H1 (cell line): Measurements from ENCODE around the gene PNMA6E. TPM values are rescaled to one million over a fixed set of nuclear protein-coding genes. Genes with fewer than 3 reads are reported as not detected.

Source experiments
- CTCF ChIA-PET: fragments of 300-600 bp; sonication (Branson Sonifier 250); formaldehyde crosslinking; loops from one replicate; lab custom pipeline; 2021; ENCODE audit not compliant: partially characterized antibody; lab: Charles Lee
- POLR2A ChIA-PET: fragments of 300-600 bp; sonication (Branson Sonifier 250); formaldehyde crosslinking; loops from one replicate; lab custom pipeline; 2021; ENCODE audit warnings: inconsistent platforms; ENCODE audit not compliant: partially characterized antibody; lab: Charles Lee
- DNase-seq, 2 experiments: peaks; one replicate each; pipeline versions ENCODE4 v3.0.0 to v3.0.0-alpha.2; 2010 to 2022; ENCODE audit warnings: low spot score in 2 of 2, low read depth in 1 of 2, mixed read lengths in 1 of 2
- FAIRE-seq: peaks from 2 replicates; lab custom pipeline; 2011; peaks lifted over from hg19 to GRCh38; lab: Jason Lieb, UNC
- H2AFZ ChIP-seq: 2 replicates; pipeline ENCODE4 v1.8.1; 2012; ENCODE audit warnings: low read length, inconsistent platforms
- H2AK5ac ChIP-seq: 2 replicates; pipeline ENCODE4 v1.6.1; 2013; ENCODE audit warnings: low read depth, low read length
- H2BK120ac ChIP-seq: replicated peaks from 2 replicates; pipeline ENCODE3; 2013; ENCODE audit warnings: low read depth, low read length, inconsistent platforms
- H2BK12ac ChIP-seq: 2 replicates; pipeline ENCODE4 v1.6.1; 2013; ENCODE audit warnings: low read depth, low read length
- H2BK15ac ChIP-seq: 2 replicates; pipeline ENCODE4 v1.6.1; 2013; ENCODE audit warnings: low read length
- H2BK20ac ChIP-seq: 2 replicates; pipeline ENCODE4 v1.6.1; 2013; ENCODE audit warnings: low read length
- H2BK5ac ChIP-seq: 2 replicates; pipeline ENCODE4 v1.6.1; 2013; ENCODE audit warnings: low read depth, low read length
- H3K14ac ChIP-seq: 2 replicates; pipeline ENCODE4 v1.6.1; 2013; ENCODE audit warnings: inconsistent platforms; ENCODE audit not compliant: insufficient read length
- H3K18ac ChIP-seq: 2 replicates; pipeline ENCODE4 v1.6.1; 2013; ENCODE audit warnings: low read length; ENCODE audit errors: extremely low read depth
- H3K23ac ChIP-seq: 2 replicates; pipeline ENCODE4 v1.6.1; 2013; ENCODE audit warnings: inconsistent platforms; ENCODE audit not compliant: insufficient read length
- H3K23me2 ChIP-seq: 2 replicates; pipeline ENCODE4 v1.6.1; 2013; ENCODE audit warnings: low read depth, low read length
- H3K27ac ChIP-seq: 2 replicates; pipeline ENCODE4 v1.6.1; 2011; ENCODE audit warnings: low read depth, low read length, inconsistent platforms
- H3K27me3 ChIP-seq, 4 experiments: replicated peaks in 1 of 4; 1 replicate in 1 of 4; 2 replicates in 3 of 4; pipeline versions ENCODE4 v1.6.1 to v1.8.1; 2011 to 2013; ENCODE audit warnings: low read length in 3 of 4, mild to moderate bottlenecking in 3 of 4, inconsistent platforms in 2 of 4, mixed read lengths in 2 of 4, moderate library complexity in 1 of 4; ENCODE audit not compliant: control insufficient read depth in 3 of 4, insufficient read depth in 3 of 4; ENCODE audit errors: extremely low read depth in 1 of 4
- H3K36me3 ChIP-seq, 4 experiments: 2 replicates each; pipeline versions ENCODE4 v1.6.1 to v1.8.1; 2011 to 2013; ENCODE audit warnings: mild to moderate bottlenecking in 4 of 4, low read length in 3 of 4, moderate library complexity in 2 of 4, control low read depth in 1 of 4, inconsistent platforms in 1 of 4; ENCODE audit not compliant: insufficient read depth in 4 of 4, control insufficient read depth in 2 of 4
- H3K4ac ChIP-seq: replicated peaks from 2 replicates; pipeline ENCODE3; 2013; ENCODE audit warnings: low read length, low read depth, mixed read lengths, inconsistent platforms; ENCODE audit not compliant: insufficient read length
- H3K4me1 ChIP-seq, 4 experiments: replicated peaks in 1 of 4; 1 replicate in 1 of 4; 2 replicates in 3 of 4; pipeline versions ENCODE4 v1.6.1 to v1.8.1; 2011 to 2013; ENCODE audit warnings: low read length in 3 of 4, inconsistent platforms in 2 of 4, mixed read lengths in 1 of 4; ENCODE audit not compliant: insufficient read depth in 4 of 4, control insufficient read depth in 3 of 4
- H3K4me2 ChIP-seq, 2 experiments: 2 replicates each; pipeline versions ENCODE4 v1.6.1 to v1.8.1; 2011 to 2013; ENCODE audit warnings: low read depth in 2 of 2, low read length in 2 of 2, control low read depth in 1 of 2, inconsistent platforms in 1 of 2, mild to moderate bottlenecking in 1 of 2; ENCODE audit not compliant: insufficient read depth in 1 of 2
- H3K4me3 ChIP-seq, 4 experiments: fragments of 200-600, 300-600 bp in 1 of 4; sonication (generic), shearing (Covaris generic), sonication (Bioruptor Twin) in 1 of 4; 2 replicates each; pipeline versions ENCODE4 v1.5.1 to v1.8.1; 2011 to 2016; ENCODE audit warnings: low read length in 4 of 4, low read depth in 3 of 4, control low read depth in 2 of 4, inconsistent platforms in 2 of 4, mild to moderate bottlenecking in 2 of 4, mixed read lengths in 1 of 4, moderate library complexity in 1 of 4; ENCODE audit not compliant: insufficient read depth in 2 of 4; ENCODE audit errors: extremely low read depth in 1 of 4
- H3K56ac ChIP-seq: replicated peaks from 2 replicates; pipeline ENCODE3; 2013; ENCODE audit warnings: low read depth, mild to moderate bottlenecking, mixed read lengths, low read length, inconsistent platforms; ENCODE audit not compliant: insufficient read length
- H3K79me1 ChIP-seq: 2 replicates; pipeline ENCODE4 v1.6.1; 2013; ENCODE audit warnings: low read depth, low read length, control low read depth
- H3K79me2 ChIP-seq, 2 experiments: 2 replicates each; pipeline versions ENCODE4 v1.6.1 to v1.8.1; 2012 to 2013; ENCODE audit warnings: low read length in 2 of 2, mild to moderate bottlenecking in 2 of 2, inconsistent platforms in 1 of 2; ENCODE audit not compliant: insufficient read depth in 2 of 2, control insufficient read depth in 1 of 2
- H3K9ac ChIP-seq, 4 experiments: replicated peaks in 1 of 4; 1 replicate in 1 of 4; 2 replicates in 3 of 4; pipeline versions ENCODE4 v1.6.1 to v1.8.1; 2011 to 2013; ENCODE audit warnings: low read depth in 3 of 4, low read length in 3 of 4, control low read depth in 2 of 4, mild to moderate bottlenecking in 2 of 4, moderate library complexity in 2 of 4, inconsistent platforms in 1 of 4; ENCODE audit errors: extremely low read depth in 1 of 4
- H3K9me3 ChIP-seq, 2 experiments: 2 replicates each; pipeline versions ENCODE4 v1.6.1 to v1.8.1; 2012 to 2013; ENCODE audit warnings: mild to moderate bottlenecking in 2 of 2, moderate library complexity in 2 of 2, control low read depth in 1 of 2, inconsistent platforms in 1 of 2, low read depth in 1 of 2, low read length in 1 of 2, mixed read lengths in 1 of 2; ENCODE audit not compliant: insufficient read depth in 2 of 2
- H4K20me1 ChIP-seq, 2 experiments: replicated peaks in 1 of 2; 2 replicates each; pipeline versions ENCODE3 to v1.8.1; 2011 to 2013; ENCODE audit warnings: inconsistent platforms in 2 of 2, low read length in 2 of 2, mild to moderate bottlenecking in 1 of 2; ENCODE audit not compliant: insufficient read depth in 2 of 2, control insufficient read depth in 1 of 2
- H4K5ac ChIP-seq: 2 replicates; pipeline ENCODE4 v1.6.1; 2013; ENCODE audit warnings: low read length, low read depth, mixed read lengths, inconsistent platforms; ENCODE audit not compliant: insufficient read length
- H4K8ac ChIP-seq: 2 replicates; pipeline ENCODE4 v1.8.0; 2013; ENCODE audit warnings: mild to moderate bottlenecking, moderate library complexity, low read length, inconsistent platforms; ENCODE audit not compliant: insufficient read depth; ENCODE audit errors: extremely low read depth
- H4K91ac ChIP-seq: replicated peaks from 2 replicates; pipeline ENCODE3; 2013; ENCODE audit warnings: low read length, mixed read lengths, inconsistent platforms; ENCODE audit not compliant: insufficient read length
- BRCA1 ChIP-seq: IDR thresholded peaks from 2 replicates; pipeline ENCODE4 v1.6.1; 2012; ENCODE audit warnings: low read depth, low read length, improper control_type of control experiment
- CBX8 ChIP-seq: fragments of 300-800, 300-1000 bp; sonication (generic); IDR thresholded peaks from 2 replicates; pipeline ENCODE4 v1.7.1; 2016; ENCODE audit warnings: low read depth, low read length, borderline replicate concordance
- CREB1 ChIP-seq: IDR thresholded peaks from 2 replicates; pipeline ENCODE4 v1.6.1; 2012; ENCODE audit warnings: inconsistent platforms
- GTF2F1 ChIP-seq: IDR thresholded peaks from 2 replicates; pipeline ENCODE4 v1.6.1; 2012; ENCODE audit warnings: low read depth, low read length, improper control_type of control experiment, borderline replicate concordance
- HDAC6 ChIP-seq: IDR thresholded peaks from one replicate; pipeline ENCODE4 v1.7.1; 2012; ENCODE audit warnings: low read depth, mild to moderate bottlenecking, inconsistent platforms, low read length, moderate library complexity
- KDM1A ChIP-seq: fragments of 200-600, 300-600 bp; sonication (generic); IDR thresholded peaks from 2 replicates; pipeline ENCODE4 v1.7.1; 2016; ENCODE audit warnings: mild to moderate bottlenecking, low read length, borderline replicate concordance
- RFX5 ChIP-seq: IDR thresholded peaks from 2 replicates; pipeline ENCODE4 v1.6.1; 2011; ENCODE audit warnings: low read depth, low read length, improper control_type of control experiment, borderline replicate concordance
- SP4 ChIP-seq: IDR thresholded peaks from 2 replicates; pipeline ENCODE4 v1.6.1; 2012; ENCODE audit warnings: low read length, inconsistent platforms
- polyA plus RNA-seq, 7 experiments: library from polyadenylated mRNA; depleted of rRNA in 3 of 7; stranded (reverse) in 5 of 7; unstranded in 2 of 7; fragments of >200 nt in 5 of 7; fragments of 200-250 nt in 2 of 7; gene quantifications; 1 replicate in 5 of 7; 2 replicates in 1 of 7; 4 replicates in 1 of 7; pipeline versions ENCODE4 v1.2.1 to v1.2.3, GENCODE V29; 2011 to 2013; ENCODE audit warnings: missing spikeins in 2 of 7, mixed read lengths in 2 of 7
- total RNA-seq: library from RNA; stranded (reverse); fragmentation: NEBNext Ultra II Directional; extraction: Animal tissue kit (Norgen Biotek cat#: 25700); gene quantifications from 2 replicates; pipeline ENCODE4 v1.2.1, GENCODE V29; 2021

PNMA6E gene
- total and polyA plus RNA-seq, 2 of the 8 experiments (the other 6 are each of a cell fraction or from before 2014, with no cell fraction given): not detected

DNA sequence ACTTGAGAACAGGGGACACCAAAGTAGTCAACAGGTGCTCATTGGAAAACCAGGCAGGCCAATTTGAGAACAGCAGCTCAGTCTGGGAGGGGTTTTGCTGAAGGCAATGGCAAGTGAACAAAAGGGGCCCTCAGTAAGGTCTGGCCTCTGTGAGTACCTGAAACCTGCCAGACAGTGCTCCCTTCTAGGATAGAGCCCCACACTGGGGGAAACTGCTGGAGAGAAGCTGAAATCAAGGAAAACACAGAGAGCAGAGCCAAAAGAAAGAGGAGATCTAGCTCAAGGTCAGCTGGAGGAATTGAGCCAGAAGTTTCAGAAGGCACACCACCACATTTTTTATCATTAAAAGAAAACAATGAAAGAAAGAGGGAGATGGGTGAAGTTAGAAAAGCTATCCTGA, 28.2 kb downstream of the PNMA6E start:
- H3K27me3 ChIP-seq: no peaks in the 10 kb centered on the region
- H3K79me1 ChIP-seq: no peaks in the 10 kb centered on the region
- H2AFZ ChIP-seq: no peak overlapping the region
- H4K5ac ChIP-seq: no peak overlapping the region
- H3K4me1 ChIP-seq: peaks cover 0 to 3% (median 0%) of the 10 kb centered on the region in 4 experiments; a peak in 1 of 7 replicates
- no peak overlapping the region for H3K18ac ChIP-seq
- H4K20me1 ChIP-seq: no peaks in the 10 kb centered on the region
- H3K4me2 ChIP-seq: no peak overlapping the region
- FAIRE-seq: no peak
- no peaks in the 10 kb centered on the region for H3K79me2 ChIP-seq
- no peak overlapping the region for H3K14ac ChIP-seq
- H3K9me3 ChIP-seq: no peaks in the 10 kb centered on the region
- H3K4me3 ChIP-seq: no peak overlapping the region
- DNase-seq: no peak
- H3K9ac ChIP-seq: no peak overlapping the region
- no peak overlapping the region for H3K27ac ChIP-seq
- H2AK5ac ChIP-seq: no peak overlapping the region
- no peak overlapping the region for H2BK120ac ChIP-seq
- no peaks in the 10 kb centered on the region for H3K23me2 ChIP-seq
- no peak overlapping the region for H2BK5ac ChIP-seq
- H3K56ac ChIP-seq: no peak overlapping the region
- POLR2A ChIA-PET: no interaction called here
- H2BK20ac ChIP-seq: no peak overlapping the region
- H3K36me3 ChIP-seq: no peaks in the 10 kb centered on the region
- no peak overlapping the region for H3K23ac ChIP-seq
- no peak overlapping the region for H3K4ac ChIP-seq
- CTCF ChIA-PET: interaction anchor here (0.7 kb wide), 1 partner anchor 341 kb away, joined by 4 read pairs; no protein-coding TSS in a partner anchor
- H4K91ac ChIP-seq: no peak overlapping the region
- H2BK12ac ChIP-seq: no peak overlapping the region
- no peak overlapping the region for H4K8ac ChIP-seq
- no peak overlapping the region for H2BK15ac ChIP-seq
- no peak for TF ChIP-seq KDM1A
- no peak for TF ChIP-seq RFX5
- no peak for TF ChIP-seq GTF2F1
- TF ChIP-seq SP4: no peak
- no peak for TF ChIP-seq CBX8
- no peak for TF ChIP-seq HDAC6
- no peak for TF ChIP-seq CREB1
- TF ChIP-seq BRCA1: no peak
